Ishikawa (cell line): ENCODE measurements around the gene FRRS1.
A peak's percentile ranks its signal among the peaks of the same experiment; 100 is the strongest.

Source experiments
- CEBPB ChIP-seq: IDR thresholded peaks from 2 replicates; pipeline ENCODE4 v1.6.1; 2012
- CREB1 ChIP-seq: IDR thresholded peaks from 2 replicates; pipeline ENCODE4 v1.6.1; 2012; ENCODE audit warnings: low read depth
- EGR1 ChIP-seq: IDR thresholded peaks from 2 replicates; pipeline ENCODE4 v1.6.1; 2012
- EP300 ChIP-seq: IDR thresholded peaks from 2 replicates; pipeline ENCODE4 v1.6.1; 2012; ENCODE audit warnings: borderline replicate concordance
- FOXM1 ChIP-seq: IDR thresholded peaks from 2 replicates; pipeline ENCODE4 v1.6.1; 2012; ENCODE audit warnings: low read depth, borderline replicate concordance
- MAX ChIP-seq: IDR thresholded peaks from 2 replicates; pipeline ENCODE4 v1.6.1; 2012
- NFIC ChIP-seq: IDR thresholded peaks from 2 replicates; pipeline ENCODE4 v1.6.1; 2012
- RAD21 ChIP-seq: IDR thresholded peaks from 2 replicates; pipeline ENCODE4 v1.6.1; 2012; ENCODE audit warnings: low read depth
- REST ChIP-seq: IDR thresholded peaks from 2 replicates; pipeline ENCODE4 v1.6.1; 2012; ENCODE audit warnings: low read depth, mild to moderate bottlenecking
- TAF1 ChIP-seq: IDR thresholded peaks from 2 replicates; pipeline ENCODE4 v1.6.1; 2012; ENCODE audit warnings: low read depth, mild to moderate bottlenecking
- TCF12 ChIP-seq: IDR thresholded peaks from 2 replicates; pipeline ENCODE4 v1.6.1; 2012; ENCODE audit warnings: low read depth
- TEAD4 ChIP-seq: IDR thresholded peaks from 2 replicates; pipeline ENCODE4 v1.6.1; 2012
- USF1 ChIP-seq: IDR thresholded peaks from 2 replicates; pipeline ENCODE4 v1.6.1; 2012
- YY1 ChIP-seq: IDR thresholded peaks from 2 replicates; pipeline ENCODE4 v1.6.1; 2012; ENCODE audit warnings: low read depth
- ZBTB7A ChIP-seq: IDR thresholded peaks from 2 replicates; pipeline ENCODE4 v1.6.1; 2012; ENCODE audit warnings: low read depth

The FRRS1 gene

GRCh38 chr1:99766378-99766800 lies at the start of gene FRRS1:
Gene FRRS1 (minus strand): TSS chr1:99766635. CDS start chr1:99748768, 17,867 bp downstream.
- TF ChIP-seq USF1 (no peak), NFIC (peak; percentile 78), TCF12 (peak; percentile 71), TEAD4 (peak; percentile 21; the same call in 1 of the 2 replicates), TAF1 (no peak), CEBPB (0 out of 2 replicates have a peak, but pooled peaks have one; percentile 11), YY1 (0 out of 2 replicates have a peak, but pooled peaks have one; percentile 27), MAX (peak; percentile 49)

- TF ChIP-seq EGR1 (no peak), RAD21 (no peak), CREB1 (no peak)
These were observed 48.0 kb upstream of the FRRS1 start for GRCh38 chr1:99814373-99814900.

- TF ChIP-seq EGR1 (no peak), EP300 (no peak), CEBPB (no peak), USF1 (no peak), ZBTB7A (no peak), REST (no peak), YY1 (no peak), FOXM1 (no peak), TAF1 (no peak), CREB1 (no peak), MAX (no peak), NFIC (no peak), TEAD4 (no peak), RAD21 (no peak), TCF12 (no peak)
These were observed 45.3 kb upstream of the FRRS1 start for GRCh38 chr1:99811747-99812146.

GRCh38 chr1:99811075-99811474 lies 44.6 kb upstream of the FRRS1 start:
- no peak for TF ChIP-seq RAD21
- TF ChIP-seq REST: no peak
- TF ChIP-seq CREB1: no peak
- no peak for TF ChIP-seq TAF1
- TF ChIP-seq USF1: no peak
- no peak for TF ChIP-seq YY1
- TF ChIP-seq FOXM1: no peak
- no peak for TF ChIP-seq TEAD4

- TF ChIP-seq FOXM1: no peak
- TF ChIP-seq RAD21: peak; percentile 88
These were observed 42.1 kb upstream of the FRRS1 start for GRCh38 chr1:99808391-99809115.

GRCh38 chr1:99806882-99807281 lies 40.4 kb upstream of the FRRS1 start:
- TF ChIP-seq REST: no peak
